HL-60/S4 treated with retinoic acid at 250 ng/mL for 4 days and 3 days (cell line): Measurements from ENCODE around the gene CDHR5.

ENCODE experiments used
- in situ Hi-C: fragments of 300-500 bp; cut with MboI; formaldehyde crosslinking; loops from 2 replicates; pipeline ENCODE4 v1.7.0; 2022; ENCODE audit warnings: low sequenced_read_pairs

CDHR5 gene

GRCh38 chr11:643849-644738 lies 19.3 kb upstream of the CDHR5 start:
- in situ Hi-C loops, result no loop called here

DNA sequence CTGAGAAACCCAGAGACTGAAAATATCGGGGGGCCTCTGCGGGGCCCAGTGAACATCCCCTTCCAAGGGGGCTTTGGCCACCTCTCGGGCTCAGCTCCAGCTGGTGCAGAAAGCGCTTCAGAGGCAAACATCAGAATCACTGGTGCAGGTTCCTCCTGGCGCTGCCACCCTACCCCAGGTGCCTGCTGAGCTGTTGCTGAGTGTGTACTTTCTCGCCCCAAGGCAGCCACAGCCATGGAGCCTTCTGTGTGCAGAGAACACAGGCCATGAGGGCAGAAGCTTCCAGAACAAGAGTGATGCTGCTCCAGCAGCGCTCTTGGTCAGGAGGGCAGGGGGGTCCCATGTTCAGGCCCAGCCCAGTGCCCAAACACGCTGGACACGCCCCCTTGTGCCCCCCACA lies 18.6 kb upstream of the CDHR5 start:
- in situ Hi-C loops, result no loop called here

- in situ Hi-C loops, result no loop called here
Measured at GRCh38 chr11:641806-642370, 17.1 kb upstream of the CDHR5 start.

GRCh38 chr11:640021-640706 lies 15.4 kb upstream of the CDHR5 start:
- in situ Hi-C loops, result no loop called here

- in situ Hi-C loops, result no loop called here
Measured at GRCh38 chr11:639332-639955, 14.7 kb upstream of the CDHR5 start.

GRCh38 chr11:638631-639331 lies 14.0 kb upstream of the CDHR5 start:
- in situ Hi-C loops, result no loop called here

- in situ Hi-C loops, result no loop called here
Measured at GRCh38 chr11:637593-638521, 13.1 kb upstream of the CDHR5 start.

GRCh38 chr11:637333-637592 lies 12.5 kb upstream of the CDHR5 start:
- in situ Hi-C loops, result no loop called here

DNA sequence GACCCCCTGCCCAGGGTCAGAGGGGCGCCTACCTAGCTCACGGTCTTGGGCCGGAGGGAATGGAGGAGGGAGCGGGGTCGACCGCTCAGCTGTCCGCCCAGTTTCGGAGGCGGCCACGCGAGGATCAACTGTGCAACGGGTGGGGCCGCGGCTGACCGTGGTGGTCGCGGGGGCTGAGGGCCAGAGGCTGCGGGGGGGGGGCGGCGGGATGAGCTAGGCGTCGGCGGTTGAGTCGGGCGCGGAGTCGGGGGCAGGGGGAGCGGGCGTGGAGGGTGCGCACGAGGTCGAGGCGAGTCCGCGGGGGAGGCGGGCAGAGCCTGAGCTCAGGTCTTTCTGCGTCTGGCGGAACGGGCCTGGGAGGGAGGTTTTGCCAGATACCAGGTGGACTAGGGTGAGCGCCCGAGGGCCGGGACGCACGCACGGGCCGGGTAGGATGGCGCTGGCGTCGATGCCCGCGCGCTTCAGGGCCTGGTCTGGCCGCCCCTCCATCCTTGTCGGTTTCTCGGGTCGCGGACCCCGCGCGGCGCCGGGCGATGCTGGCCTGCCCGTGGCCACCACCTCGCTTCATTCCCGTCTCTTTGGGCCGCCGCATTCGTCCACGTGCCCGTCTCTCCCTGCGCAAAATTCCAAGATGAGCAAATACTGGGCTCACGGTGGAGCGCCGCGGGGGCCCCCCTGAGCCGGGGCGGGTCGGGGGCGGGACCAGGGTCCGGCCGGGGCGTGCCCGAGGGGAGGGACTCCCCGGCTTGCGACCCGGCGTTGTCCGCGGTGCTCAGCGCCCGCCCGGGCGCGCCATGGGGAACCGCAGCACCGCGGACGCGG lies 12.0 kb upstream of the CDHR5 start, which contains the start of gene DRD4:
DRD4 (plus strand) TSS at position 759 of the 822 bp plus-strand sequence; CDS start at position 795, 36 bp downstream.
- in situ Hi-C loops, result no loop called here

DNA sequence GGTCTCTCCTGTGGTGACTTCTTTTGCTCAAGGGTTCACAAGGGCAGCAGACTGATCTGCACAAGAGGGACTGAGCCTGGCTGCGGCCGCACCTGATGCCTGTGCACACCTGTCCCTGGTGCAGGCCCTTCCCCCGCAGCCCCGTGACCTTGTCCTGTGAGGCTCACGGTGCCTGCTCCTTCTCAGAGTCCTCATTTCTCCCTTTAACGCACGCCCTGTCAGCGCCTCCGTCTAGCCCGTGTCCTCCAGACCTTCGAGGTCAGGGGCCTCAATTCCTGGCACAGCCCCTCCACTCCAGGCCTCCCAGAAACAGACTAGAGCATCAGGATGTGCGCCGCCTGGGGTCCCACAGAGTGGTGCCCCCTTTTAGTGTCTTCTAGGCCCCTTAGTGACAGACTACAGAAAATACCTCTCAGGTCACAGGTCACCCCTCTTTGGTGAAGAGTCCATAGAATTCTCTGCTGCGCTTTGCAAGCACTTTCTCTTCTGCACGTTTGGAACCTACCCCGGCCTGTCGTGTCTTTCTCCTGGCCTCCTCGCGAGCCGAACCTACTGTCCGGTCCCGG lies 11.3 kb upstream of the CDHR5 start:
- in situ Hi-C loops, result no loop called here

- in situ Hi-C loops, result no loop called here
Measured at GRCh38 chr11:630871-631270, 6.1 kb upstream of the CDHR5 start.

DNA sequence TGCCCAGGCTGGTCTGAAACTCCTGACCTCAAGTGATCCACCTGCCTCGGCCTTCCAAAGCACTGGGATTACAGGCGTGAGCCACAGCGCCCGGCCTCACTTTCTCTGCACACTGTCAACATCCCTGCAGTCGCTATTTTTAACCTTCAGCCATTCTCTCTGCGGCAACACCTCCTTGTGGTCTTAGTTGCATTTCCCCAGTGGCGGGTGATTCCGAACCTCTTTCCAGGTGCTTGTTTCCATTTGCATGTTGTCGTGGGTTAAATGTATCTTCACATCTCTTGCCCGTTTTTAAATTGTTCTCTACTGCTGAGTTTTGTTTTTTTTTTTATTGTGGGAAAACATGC lies 4.5 kb upstream of the CDHR5 start:
- in situ Hi-C loops, result no loop called here

DNA sequence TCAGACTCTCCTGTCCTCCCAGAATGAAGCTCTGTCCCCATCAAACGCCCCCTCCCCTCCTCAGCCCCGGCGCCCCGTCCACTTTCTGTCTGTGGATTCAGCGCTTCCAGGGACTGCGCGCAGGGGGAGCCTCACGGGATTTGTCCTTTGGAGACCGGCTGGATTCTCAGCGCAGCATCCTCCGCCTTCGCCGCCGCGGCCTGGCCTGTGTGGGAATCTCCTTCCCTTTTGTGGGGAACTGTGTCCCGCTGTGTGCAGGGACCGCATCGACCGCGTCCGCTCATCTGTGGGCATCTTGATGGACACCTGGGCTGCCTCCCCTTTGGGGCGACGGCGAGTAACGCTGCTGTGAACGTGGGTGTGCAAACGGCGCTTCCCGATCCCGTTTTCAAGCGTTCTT lies 3.3 kb upstream of the CDHR5 start:
- in situ Hi-C loops, result no loop called here

DNA sequence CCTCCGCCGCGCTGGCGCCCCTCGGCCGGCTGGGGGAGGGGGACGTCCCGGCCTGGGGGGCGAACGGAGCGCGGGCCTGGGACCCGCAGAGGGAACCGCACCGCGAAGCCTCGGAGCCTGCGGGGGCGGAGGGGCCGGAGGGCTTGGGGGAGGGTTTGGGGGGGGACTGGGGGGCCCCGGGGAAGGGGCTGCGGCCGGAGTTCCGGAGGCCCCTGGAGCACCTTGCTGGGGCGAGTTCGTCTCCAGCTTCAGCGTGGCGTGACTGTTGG lies 2.5 kb upstream of the CDHR5 start:
- in situ Hi-C loops, result no loop called here

GRCh38 chr11:626475-627307 lies 1.9 kb upstream of the CDHR5 start, which contains the start of gene SCT:
Gene SCT, minus strand, starts transcription at chr11:627181. Its CDS starts 38 bp downstream, at chr11:627143.
- in situ Hi-C loops, result no loop called here

GRCh38 chr11:625636-626268 lies 997 bp upstream of the CDHR5 start:
- in situ Hi-C loops, result no loop called here

DNA sequence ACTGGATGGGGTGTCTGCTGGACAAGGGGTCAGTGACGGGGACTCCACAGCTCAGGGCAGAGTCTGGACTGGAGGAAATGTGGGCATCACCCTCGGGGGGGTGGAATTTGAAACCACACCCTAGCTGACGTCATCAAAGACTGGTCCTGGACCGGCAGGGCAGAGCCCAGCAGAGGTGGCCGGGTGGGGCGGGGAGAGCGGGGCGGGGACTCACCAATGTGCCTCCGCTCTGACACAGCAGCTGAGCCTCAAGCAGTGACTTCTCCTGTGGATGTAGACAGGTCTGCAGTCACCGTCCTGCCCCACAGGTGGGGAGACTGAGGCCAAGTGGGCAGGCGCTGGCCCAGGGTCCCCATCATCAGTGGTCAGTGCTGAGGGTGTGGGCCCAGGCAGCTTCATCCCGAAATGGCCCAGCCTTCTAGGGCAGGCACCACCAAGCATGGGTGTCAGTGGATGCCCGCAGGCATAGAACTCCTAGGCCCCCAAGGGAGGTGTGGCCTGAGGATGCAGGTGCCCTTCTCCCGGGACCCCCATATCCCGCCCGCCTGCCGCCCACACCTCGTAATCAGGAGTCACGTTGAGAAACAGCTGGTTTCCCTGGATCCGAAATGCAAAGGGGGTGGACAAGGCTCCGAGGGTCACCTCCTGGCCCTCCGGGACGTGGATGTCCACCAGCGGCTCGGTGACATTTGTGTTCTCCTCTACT lies 603 bp downstream of the CDHR5 start:
- in situ Hi-C loops, result no loop called here
